ENCODE results near the gene PIK3R3. TPM values are rescaled to one million over a fixed set of nuclear protein-coding genes. Genes with fewer than 3 reads are reported as not detected.
"Not testable (repeated sequence)": the region's sequence is repeated elsewhere in the genome, so short reads cannot be mapped to it uniquely, and the experiment has no call there.

PIK3R3 gene
- total RNA-seq, 2 experiments from 2014 or later = 1.1 to 1.8 TPM

DNA sequence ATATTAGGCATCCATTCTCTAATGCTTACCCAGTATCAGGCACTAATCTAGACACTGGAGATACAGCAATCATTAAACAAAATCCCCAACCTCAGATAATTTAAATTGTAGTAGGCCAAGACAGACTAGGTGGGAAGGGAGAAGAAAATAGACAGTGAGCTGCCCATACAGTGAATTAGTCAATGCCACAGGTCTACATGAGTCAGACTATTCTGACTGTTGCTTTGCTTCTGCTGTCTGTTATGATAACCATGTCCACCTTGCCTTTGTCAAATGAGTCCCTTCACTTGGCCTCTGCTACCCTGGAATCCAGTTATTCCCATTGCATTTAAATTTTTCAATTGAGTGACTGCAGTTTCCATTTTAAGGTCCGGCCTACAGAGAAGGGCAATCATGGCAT is 59.5 kb downstream of the PIK3R3 start:
- Mint-ChIP-seq H3K9me3 (no peaks in the 10 kb centered on the region), H3K4me1 (no peaks in the 10 kb centered on the region), H3K27me3 (no peaks in the 10 kb centered on the region), H3K4me3 (no peak overlapping the region), H3K27ac (no peak overlapping the region), H3K36me3 (no peaks in the 10 kb centered on the region)
- no peak for DNase-seq

DNA sequence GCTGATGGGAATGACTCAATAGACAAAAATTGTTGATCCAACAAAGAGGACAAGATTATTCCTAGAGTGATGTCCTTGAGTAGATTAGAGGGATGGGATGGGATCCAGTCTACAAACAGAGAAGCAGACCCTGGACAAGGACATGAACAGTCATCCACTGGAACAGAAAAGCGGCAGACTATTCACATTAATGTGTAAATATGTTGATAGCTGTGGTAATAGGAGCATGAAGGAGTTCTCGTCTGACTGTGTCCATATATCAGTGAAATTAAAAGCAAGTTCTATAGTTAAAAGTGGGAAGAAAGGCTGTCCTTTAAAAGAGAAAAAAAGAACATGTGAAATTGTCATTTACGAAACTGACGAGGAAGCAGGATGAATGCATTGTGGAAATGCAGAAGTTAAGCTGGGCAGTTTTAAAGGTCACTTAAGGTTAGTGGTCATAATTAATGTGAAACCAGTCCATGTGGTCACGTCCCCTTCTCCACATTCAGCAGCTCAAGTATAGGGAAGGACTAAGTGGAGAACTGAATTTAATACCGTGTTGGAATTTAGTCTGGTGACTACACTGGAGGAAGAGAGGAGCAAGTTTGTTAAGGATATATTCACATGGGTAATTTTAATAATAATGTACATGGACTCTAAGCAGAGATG is 62.1 kb downstream of the PIK3R3 start:
- no peaks in the 10 kb centered on the region for H3K36me3 Mint-ChIP-seq
- H3K9me3 Mint-ChIP-seq = no peaks in the 10 kb centered on the region
- H3K4me1 Mint-ChIP-seq = peaks cover 4% of the 10 kb centered on the region
- H3K27me3 Mint-ChIP-seq = no peaks in the 10 kb centered on the region
- no peak overlapping the region for H3K27ac Mint-ChIP-seq
- DNase-seq = no peak
- H3K4me3 Mint-ChIP-seq = no peak overlapping the region

DNA sequence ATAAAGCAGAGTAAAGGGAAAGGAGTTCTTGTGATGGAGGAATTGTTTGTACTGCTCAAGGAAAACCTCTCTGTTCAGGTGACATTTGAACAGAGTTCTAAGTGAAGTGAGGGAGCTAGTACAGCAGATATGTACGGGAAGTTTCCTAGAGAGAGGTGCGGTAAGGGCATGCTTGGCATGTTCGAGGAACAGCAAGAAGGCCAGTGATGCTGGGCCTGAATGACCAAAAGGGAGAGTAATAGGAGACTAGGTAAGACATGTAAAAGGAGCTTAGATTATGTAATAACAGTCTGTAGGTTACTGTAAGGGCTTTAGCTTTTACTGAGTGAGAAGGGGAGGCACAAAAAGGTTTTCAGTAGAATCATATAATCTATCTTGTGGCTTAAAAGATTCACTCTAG is 63.9 kb downstream of the PIK3R3 start:
- peaks cover 7% of the 10 kb centered on the region for H3K4me1 Mint-ChIP-seq
- no peak for DNase-seq
- no peak overlapping the region for H3K4me3 Mint-ChIP-seq
- H3K27ac Mint-ChIP-seq = no peak overlapping the region
- H3K9me3 Mint-ChIP-seq = no peaks in the 10 kb centered on the region
- H3K27me3 Mint-ChIP-seq = no peaks in the 10 kb centered on the region
- no peaks in the 10 kb centered on the region for H3K36me3 Mint-ChIP-seq

DNA sequence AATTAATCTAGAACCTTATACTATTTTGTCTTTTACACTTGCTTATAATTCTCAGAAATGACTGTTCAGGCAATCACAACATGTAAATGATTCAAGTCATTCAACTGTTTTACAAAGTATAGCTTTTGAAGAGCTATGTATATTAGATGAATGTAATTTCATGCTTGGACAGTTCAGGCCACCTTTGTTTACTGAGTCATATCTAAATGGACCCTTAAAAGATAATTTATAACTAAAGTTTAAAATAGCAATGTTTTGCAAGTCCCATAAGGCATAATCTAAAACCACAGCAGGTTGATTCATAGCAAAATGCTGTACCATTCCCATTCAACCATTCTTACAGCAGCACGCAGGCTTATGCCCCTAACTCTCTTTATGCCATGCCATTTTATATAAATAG is 64.8 kb downstream of the PIK3R3 start:
- Mint-ChIP-seq H3K27me3 (no peaks in the 10 kb centered on the region), H3K9me3 (no peaks in the 10 kb centered on the region), H3K4me1 (peaks cover 12% of the 10 kb centered on the region), H3K27ac (no peak overlapping the region), H3K36me3 (no peaks in the 10 kb centered on the region), H3K4me3 (no peak overlapping the region)
- no peak for DNase-seq

DNA sequence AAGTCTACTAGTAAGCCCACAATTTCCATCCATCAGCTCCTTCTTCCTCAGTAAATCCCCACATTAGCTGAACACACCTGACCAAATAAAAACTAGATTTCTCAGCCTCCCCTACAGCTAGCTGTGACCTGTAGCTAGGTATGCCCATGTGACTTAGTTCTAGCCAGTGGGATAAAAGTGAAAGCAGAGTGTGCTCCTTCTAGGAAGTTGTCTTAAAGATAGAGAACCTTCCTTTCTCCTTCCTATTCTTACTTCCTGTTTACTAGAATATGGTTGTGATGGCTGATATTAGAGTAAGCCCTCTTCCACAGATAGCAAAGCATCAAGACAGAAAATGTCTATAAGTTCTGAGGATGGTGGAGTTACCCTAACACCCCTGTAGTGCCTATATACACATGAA is 67.0 kb downstream of the PIK3R3 start:
- H3K4me1 Mint-ChIP-seq = peaks cover 14% of the 10 kb centered on the region
- H3K4me3 Mint-ChIP-seq = no peak overlapping the region
- peaks cover 3% of the 10 kb centered on the region for H3K36me3 Mint-ChIP-seq
- DNase-seq = no peak
- H3K27me3 Mint-ChIP-seq = no peaks in the 10 kb centered on the region
- no peaks in the 10 kb centered on the region for H3K9me3 Mint-ChIP-seq
- H3K27ac Mint-ChIP-seq = peak overlapping the region; percentile 44

DNA sequence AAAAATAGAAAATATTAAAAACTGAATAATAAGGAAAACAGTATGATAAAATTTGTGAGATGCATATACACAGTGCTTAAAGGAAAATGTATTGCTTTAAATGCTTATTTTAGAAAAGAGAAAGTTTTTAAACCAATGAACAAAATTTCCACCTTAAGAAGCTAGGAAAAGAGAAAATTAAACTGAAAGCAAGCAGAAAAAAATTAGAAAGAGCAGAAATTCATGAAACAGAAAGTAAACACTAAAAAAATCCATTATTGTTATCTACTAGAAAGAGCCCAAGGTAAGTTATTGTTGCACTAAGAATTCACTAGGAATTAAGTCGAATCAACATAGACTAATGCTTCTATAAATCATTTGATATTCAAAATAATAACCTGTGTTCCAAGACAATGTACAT is 67.7 kb downstream of the PIK3R3 start:
- Mint-ChIP-seq H3K36me3 (peaks cover 3% of the 10 kb centered on the region), H3K4me3 (no peak overlapping the region), H3K27ac (no peak overlapping the region), H3K9me3 (no peaks in the 10 kb centered on the region), H3K4me1 (peaks cover 14% of the 10 kb centered on the region), H3K27me3 (no peaks in the 10 kb centered on the region)
- no peak for DNase-seq

DNA sequence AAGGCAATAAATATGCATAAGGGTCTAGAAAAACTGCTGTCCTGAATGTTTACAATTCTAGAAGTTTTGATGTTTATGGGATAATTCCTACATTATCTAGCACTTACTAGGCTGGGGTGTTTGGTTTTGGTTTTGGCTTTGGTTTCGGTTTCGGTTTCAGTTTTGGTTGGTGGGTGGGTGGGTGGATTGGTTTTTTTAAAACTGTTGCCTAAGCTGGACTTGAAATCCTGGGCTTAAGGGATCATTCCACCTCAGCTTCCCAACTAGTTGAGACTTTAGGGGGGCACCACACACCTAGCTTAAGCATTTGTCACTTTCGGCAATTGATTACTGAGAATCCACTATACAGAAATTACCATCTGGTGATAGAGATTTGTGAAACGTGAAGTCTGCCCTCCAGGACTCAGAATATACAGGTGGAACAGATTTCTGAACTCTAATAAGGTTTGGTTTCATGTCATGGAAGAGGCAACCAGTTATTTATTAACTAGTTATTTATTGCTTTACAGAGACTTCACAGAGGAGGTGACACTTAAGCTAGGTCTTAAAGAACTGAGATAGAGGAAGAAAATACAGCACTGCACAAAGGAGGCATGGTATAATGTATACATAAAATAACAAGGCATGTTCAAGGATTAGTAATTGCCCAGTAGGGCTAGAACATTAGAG is 69.6 kb downstream of the PIK3R3 start:
- no peak overlapping the region for H3K4me3 Mint-ChIP-seq

DNA sequence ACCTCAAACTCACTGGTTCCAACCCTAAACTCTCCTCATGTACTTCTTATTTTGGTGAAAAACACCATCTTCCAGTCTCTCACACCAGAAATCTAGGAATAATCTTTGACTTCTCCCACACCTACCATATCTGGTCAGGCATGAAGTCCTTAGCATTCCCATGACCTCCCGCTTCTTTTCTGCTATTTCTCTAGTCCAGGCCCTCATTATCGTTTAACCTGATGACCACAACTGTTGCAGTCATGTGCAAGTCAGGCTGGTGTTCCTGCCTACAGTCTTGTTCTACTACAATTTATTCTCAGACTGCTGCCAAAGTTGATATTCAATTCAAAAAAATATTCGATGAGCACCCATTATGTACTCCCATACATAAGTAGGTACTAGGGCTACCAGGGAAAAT is 71.3 kb downstream of the PIK3R3 start:
- no peak overlapping the region for H3K27ac Mint-ChIP-seq
- no peaks in the 10 kb centered on the region for H3K27me3 Mint-ChIP-seq
- no peak for DNase-seq
- H3K4me3 Mint-ChIP-seq = no peak overlapping the region
- peaks cover 7% of the 10 kb centered on the region for H3K36me3 Mint-ChIP-seq
- peaks cover 14% of the 10 kb centered on the region for H3K4me1 Mint-ChIP-seq
- peaks cover 2% of the 10 kb centered on the region for H3K9me3 Mint-ChIP-seq

More for the DNA sequence above, 69.6 kb downstream of the PIK3R3 start:
- Mint-ChIP-seq H3K27ac (no peak overlapping the region), H3K9me3 (no peaks in the 10 kb centered on the region), H3K36me3 (peaks cover 3% of the 10 kb centered on the region), H3K27me3 (no peaks in the 10 kb centered on the region), H3K4me1 (peaks cover 14% of the 10 kb centered on the region)
- peak; percentile 50 for DNase-seq

DNA sequence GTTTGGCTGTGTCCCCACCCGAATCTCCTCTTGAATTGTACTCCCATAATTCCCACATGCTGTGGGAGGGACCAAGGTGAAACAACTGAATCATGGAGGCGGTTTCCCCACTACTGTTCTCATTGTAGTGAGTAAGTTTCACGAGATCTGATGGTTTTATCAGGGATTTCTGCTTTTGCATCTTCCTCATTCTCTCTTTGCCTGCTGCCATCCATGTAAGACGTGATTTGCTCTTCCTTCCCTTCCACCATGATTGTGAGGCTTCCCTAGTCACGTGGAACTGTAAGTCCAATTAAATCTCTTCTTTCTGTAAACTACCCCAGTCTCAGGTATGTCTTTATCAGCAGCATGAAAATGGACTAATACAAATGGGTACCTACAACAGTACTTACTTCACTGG is 73.5 kb downstream of the PIK3R3 start:
- Mint-ChIP-seq H3K27ac (no peak overlapping the region), H3K4me1 (peaks cover 7% of the 10 kb centered on the region), H3K4me3 (no peak overlapping the region), H3K9me3 (peaks cover 2% of the 10 kb centered on the region), H3K27me3 (no peaks in the 10 kb centered on the region), H3K36me3 (peaks cover 9% of the 10 kb centered on the region)
- no peak for DNase-seq

DNA sequence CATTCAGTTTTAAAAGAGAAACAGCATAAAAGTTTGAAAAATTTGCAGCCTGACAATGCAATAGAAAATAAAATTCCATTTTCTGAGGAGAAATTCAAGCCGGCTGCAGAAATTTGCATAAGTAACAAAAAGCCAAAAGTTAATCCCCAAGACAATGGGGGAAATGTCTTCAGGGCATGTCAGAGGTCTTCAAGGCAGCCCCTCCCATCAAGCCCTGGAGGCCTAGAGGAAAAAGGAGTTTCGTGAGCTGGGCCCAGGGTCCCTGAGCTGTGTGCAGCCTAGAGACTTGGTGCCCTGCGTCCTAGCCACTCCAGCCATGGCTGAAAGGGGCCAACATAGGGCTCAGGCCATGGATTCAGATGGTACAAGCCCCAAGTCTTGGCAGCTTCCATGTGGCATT is 74.6 kb downstream of the PIK3R3 start:
- no peak overlapping the region for H3K27ac Mint-ChIP-seq
- H3K4me3 Mint-ChIP-seq = no peak overlapping the region
- H3K9me3 Mint-ChIP-seq = peaks cover 2% of the 10 kb centered on the region
- DNase-seq = no peak
- peaks cover 3% of the 10 kb centered on the region for H3K4me1 Mint-ChIP-seq
- H3K36me3 Mint-ChIP-seq = peaks cover 9% of the 10 kb centered on the region
- no peaks in the 10 kb centered on the region for H3K27me3 Mint-ChIP-seq

DNA sequence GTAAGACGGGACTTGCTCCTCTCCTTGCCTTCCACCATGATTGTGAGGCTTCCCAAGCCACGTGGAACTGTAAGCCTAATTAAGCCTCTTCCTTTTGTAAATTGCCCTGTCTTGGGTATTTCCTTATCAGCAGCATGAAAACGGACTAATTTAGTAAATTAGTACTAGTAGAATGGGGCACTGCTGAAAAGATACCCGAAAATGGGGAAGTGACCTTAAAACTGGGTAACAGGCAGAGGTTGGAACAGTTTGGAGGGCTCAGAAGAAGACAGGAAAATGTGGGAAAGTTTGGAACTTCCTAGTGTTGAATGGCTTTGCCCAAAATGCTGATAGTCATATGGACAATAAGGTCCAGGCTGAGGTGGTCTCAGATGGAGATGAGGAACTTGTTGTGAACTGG is 75.2 kb downstream of the PIK3R3 start:
- not testable (repeated sequence) for H3K27me3 Mint-ChIP-seq, DNase-seq, H3K9me3 Mint-ChIP-seq, H3K36me3 Mint-ChIP-seq, H3K27ac Mint-ChIP-seq, H3K4me1 Mint-ChIP-seq, H3K4me3 Mint-ChIP-seq

DNA sequence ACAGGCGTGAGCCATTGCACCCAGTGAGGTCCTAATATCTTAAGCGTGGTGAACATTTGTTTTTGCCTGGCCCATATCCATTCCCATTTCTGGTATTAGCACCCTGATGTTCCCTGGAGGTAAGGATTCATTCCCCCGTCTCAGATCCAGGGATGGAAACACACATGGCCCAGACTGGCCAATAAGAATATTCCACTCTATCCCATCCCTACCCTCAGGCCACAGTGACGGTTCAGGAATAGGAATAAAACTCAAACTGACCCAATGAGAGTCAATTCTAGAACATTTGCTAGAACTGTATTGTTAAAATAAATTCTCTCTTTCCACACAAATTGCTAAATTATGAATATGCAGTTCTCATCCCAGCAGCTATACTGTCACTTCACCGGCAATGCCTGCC is 76.1 kb downstream of the PIK3R3 start:
- peaks cover 6% of the 10 kb centered on the region for H3K36me3 Mint-ChIP-seq
- H3K9me3 Mint-ChIP-seq = peaks cover 2% of the 10 kb centered on the region
- no peak overlapping the region for H3K4me3 Mint-ChIP-seq
- H3K27me3 Mint-ChIP-seq = no peaks in the 10 kb centered on the region
- no peak overlapping the region for H3K27ac Mint-ChIP-seq
- DNase-seq = no peak
- H3K4me1 Mint-ChIP-seq = no peaks in the 10 kb centered on the region

DNA sequence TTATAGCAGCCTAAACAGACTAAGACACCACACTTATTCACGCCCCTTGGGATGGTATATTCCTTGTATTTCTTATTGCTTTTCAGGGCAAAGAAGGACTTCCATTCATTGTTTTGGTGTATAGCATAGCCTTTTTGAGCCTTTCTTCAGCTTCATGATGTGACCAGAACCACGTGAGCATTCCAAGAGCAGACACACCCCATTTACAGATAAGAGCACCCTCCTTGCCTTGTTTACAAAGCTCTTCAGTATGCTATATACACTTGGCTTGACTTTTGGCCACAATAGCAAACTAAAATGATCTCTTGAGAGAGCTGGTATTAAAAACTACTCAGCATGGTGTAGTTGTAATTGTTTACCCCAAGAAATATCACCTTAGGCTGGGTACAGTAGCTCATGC is 78.7 kb downstream of the PIK3R3 start:
- Mint-ChIP-seq H3K9me3 (peaks cover 2% of the 10 kb centered on the region), H3K4me3 (no peak overlapping the region), H3K27me3 (no peaks in the 10 kb centered on the region), H3K36me3 (peaks cover 6% of the 10 kb centered on the region), H3K27ac (no peak overlapping the region), H3K4me1 (no peaks in the 10 kb centered on the region)
- no peak for DNase-seq

DNA sequence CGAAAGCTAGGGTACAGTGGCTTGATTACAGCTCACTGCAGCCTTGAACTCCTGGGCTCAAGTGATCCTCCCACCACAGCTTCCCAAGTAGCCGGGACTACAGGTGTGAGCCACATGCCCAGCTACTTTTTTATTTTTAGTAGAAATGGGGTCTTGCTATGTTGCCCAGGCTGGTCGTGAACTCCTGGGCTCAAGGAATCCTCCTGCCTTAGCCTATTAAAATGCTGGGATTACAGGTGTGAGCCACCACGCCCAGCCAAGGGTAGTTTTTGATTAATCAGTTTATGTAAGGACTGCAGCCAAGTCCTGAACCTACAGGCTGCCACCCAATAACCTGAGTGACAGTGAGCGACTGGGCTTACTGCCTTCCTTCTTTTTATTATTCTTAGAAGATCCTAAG is 88.3 kb downstream of the PIK3R3 start:
- Mint-ChIP-seq H3K27me3 (peaks cover 5% of the 10 kb centered on the region), H3K36me3 (no peaks in the 10 kb centered on the region), H3K4me1 (peaks cover 5% of the 10 kb centered on the region), H3K9me3 (no peaks in the 10 kb centered on the region), H3K4me3 (no peak overlapping the region), H3K27ac (no peak overlapping the region)
- DNase-seq = no peak

DNA sequence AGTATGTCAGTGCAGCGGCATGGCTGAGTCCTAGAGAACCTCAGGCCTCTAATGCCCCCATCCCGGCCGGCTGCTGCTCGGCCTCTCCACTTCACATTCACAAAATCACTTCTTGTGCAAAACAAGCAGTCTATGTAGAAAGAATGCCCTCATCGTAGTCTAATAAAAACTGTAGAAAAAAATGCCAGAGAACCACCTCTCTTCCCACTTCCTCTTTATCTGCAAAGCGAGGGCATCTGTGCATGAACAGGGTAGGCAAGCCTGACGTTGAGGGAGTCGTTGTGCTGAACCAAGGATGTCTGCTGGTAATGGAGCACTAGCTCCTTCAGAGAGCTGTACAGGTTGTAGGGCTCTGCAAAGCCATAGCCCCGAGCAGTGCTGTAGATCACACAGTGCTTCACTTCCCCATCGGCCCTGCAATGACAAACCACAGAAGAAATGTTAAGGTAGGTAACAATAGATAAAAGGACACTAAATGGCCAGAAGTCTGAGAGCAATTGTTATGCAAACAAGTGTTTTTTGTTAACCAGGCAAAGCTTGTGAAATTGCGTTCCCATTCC is 88.9 kb downstream of the PIK3R3 start:
- H3K4me1 Mint-ChIP-seq = peaks cover 5% of the 10 kb centered on the region
- no peaks in the 10 kb centered on the region for H3K9me3 Mint-ChIP-seq
- peaks cover 5% of the 10 kb centered on the region for H3K27me3 Mint-ChIP-seq
- no peak overlapping the region for H3K27ac Mint-ChIP-seq
- no peak overlapping the region for H3K4me3 Mint-ChIP-seq
- no peak for DNase-seq
- no peaks in the 10 kb centered on the region for H3K36me3 Mint-ChIP-seq

DNA sequence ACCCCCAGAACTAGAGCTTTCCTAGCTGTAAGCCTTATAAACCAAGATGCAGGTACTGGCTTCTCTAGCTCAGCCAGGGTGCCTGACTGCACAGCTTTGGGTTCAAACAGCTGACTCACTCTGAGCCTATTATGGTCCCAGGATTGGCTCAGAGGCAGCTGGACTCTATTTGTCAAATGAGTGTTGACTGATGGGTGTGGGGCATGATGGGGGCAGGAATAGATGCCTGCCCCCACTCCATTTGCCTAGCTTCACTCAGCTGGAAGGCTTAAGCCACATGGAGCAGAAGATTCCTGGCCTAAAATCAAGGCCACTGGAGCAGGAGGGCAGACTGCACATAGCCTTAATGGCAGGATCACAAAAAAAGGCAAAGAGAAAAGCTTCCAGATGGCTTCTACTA is 90.5 kb downstream of the PIK3R3 start:
- Mint-ChIP-seq H3K36me3 (no peaks in the 10 kb centered on the region), H3K4me3 (no peak overlapping the region), H3K27ac (no peak overlapping the region), H3K4me1 (peaks cover 5% of the 10 kb centered on the region), H3K9me3 (no peaks in the 10 kb centered on the region), H3K27me3 (peaks cover 5% of the 10 kb centered on the region)
- no peak for DNase-seq

Data from activated naive CD8-positive, alpha-beta T cell treated with anti-CD3 and anti-CD28 coated beads for 36 hours (primary cell).